ENCODE results near the gene TASP1.
A peak's percentile ranks its signal among the peaks of the same experiment; 100 is the strongest.

TASP1 gene

GRCh38 chr20:13426870-13427269 is 211.9 kb downstream of the TASP1 start:
- no peak for DNase-seq (ENCODE audit: low read depth)
- H3K4me3 ChIP-seq (ENCODE audit: low read length), result no peak overlapping the region
- no peak for TF ChIP-seq CTCF (IDR thresholded peaks at IDR 0.05; ENCODE audit: insufficient read depth, low read depth, low read length, missing control alignments)

GRCh38 chr20:13425381-13426135 is 213.2 kb downstream of the TASP1 start:
- DNase-seq (ENCODE audit: low read depth), result no peak
- TF ChIP-seq CTCF (IDR thresholded peaks at IDR 0.05; ENCODE audit: insufficient read depth, low read depth, low read length, missing control alignments), result no peak
- H3K4me3 ChIP-seq (ENCODE audit: low read length), result no peak overlapping the region

- no peak overlapping the region for H3K4me3 ChIP-seq (ENCODE audit: low read length)
- DNase-seq (ENCODE audit: low read depth), result no peak
- no peak for TF ChIP-seq CTCF (IDR thresholded peaks at IDR 0.05; ENCODE audit: insufficient read depth, low read depth, low read length, missing control alignments)
Observed at GRCh38 chr20:13424174-13424833, 214.4 kb downstream of the TASP1 start.

- peak; percentile 16 for DNase-seq (ENCODE audit: low read depth)
- TF ChIP-seq CTCF (IDR thresholded peaks at IDR 0.05; ENCODE audit: insufficient read depth, low read depth, low read length, missing control alignments), result peak; percentile 29
Observed at GRCh38 chr20:13423472-13424173, 215.1 kb downstream of the TASP1 start.

GRCh38 chr20:13422637-13423036 is 216.1 kb downstream of the TASP1 start:
- peak; percentile 93 for DNase-seq (ENCODE audit: low read depth)
- no peak for TF ChIP-seq CTCF (IDR thresholded peaks at IDR 0.05; ENCODE audit: insufficient read depth, low read depth, low read length, missing control alignments)
- H3K4me3 ChIP-seq (ENCODE audit: low read length), result no peak overlapping the region

More at GRCh38 chr20:13423472-13424173, 215.1 kb downstream of the TASP1 start:
- no peak overlapping the region for H3K4me3 ChIP-seq (ENCODE audit: low read length)

GRCh38 chr20:13420625-13421024 is 218.1 kb downstream of the TASP1 start:
- no peak for DNase-seq (ENCODE audit: low read depth)

More at GRCh38 chr20:13420625-13421024, 218.1 kb downstream of the TASP1 start:
- no peak overlapping the region for H3K4me3 ChIP-seq (ENCODE audit: low read length)
- TF ChIP-seq CTCF (IDR thresholded peaks at IDR 0.05; ENCODE audit: insufficient read depth, low read depth, low read length, missing control alignments), result no peak

Measured in epithelial cell of esophagus (primary cell).